Measurements from ENCODE around the gene RPL19.

The RPL19 gene

DNA sequence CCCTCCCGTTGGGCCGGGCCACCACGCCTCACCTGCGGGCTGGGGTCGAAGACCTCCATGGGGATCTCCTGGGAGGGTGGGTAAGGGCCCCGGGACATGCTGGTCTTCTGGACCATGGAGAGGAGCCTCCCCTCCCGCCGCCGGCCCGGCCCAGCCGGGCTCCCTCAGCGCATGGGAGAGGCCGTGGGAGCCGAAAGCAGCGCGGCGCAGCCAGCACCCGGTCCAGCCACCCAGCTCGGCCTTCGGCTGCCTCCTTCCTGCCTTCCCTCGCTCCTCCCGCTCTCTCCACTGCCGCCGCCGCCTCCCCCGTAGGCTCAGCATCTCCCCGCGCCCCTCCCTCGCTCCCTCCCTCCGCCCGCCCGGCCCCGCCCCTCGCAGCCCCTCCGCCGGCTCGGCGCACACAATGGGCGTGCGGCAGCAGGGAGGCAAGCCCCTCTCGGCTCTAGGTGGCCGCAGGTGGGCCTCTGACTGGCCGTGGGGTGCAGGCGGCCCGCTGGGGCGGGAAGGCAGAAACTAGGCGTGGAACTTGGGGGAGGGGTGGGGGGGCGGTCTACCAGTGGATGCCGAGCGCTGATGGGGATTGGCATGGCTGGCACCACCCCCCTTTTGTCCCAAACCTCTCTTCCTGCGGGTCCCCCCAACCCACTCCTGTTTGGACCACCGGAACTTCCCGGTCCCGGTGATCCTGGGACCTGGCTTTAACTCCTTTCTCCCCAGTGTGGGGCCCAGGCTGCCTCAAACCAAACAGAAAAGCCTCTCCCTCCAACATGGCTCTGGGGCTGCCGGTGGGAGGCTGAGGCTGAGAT lies 2.5 kb upstream of the RPL19 start, which contains the start of gene CACNB1:
Gene CACNB1 (minus strand): TSS at position 290 of the 806 bp plus-strand sequence. CDS start 174 bp downstream, at position 116.
- DNase-seq (peak; percentile 82), ATAC-seq (peak; percentile 73)

DNA sequence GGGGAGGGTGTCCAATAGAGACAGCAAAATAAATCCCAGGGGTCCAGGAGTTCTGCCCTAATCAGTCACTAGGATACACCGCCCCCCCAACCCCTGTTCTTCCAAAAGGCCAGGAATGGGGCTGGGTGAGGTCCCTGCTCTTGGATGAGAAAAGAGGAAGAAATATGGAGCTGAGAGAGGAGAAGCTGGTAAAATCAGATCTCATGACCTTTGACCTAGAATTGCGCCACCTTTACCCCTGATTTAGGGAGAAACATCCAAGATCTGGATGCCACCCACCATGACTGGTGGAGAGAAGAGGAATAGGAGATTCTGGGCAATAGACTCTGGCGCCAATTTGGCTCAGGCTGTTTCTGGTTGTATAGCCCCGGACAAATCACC lies 1.9 kb upstream of the RPL19 start:
- no peak for ATAC-seq
- no peak for DNase-seq

DNA sequence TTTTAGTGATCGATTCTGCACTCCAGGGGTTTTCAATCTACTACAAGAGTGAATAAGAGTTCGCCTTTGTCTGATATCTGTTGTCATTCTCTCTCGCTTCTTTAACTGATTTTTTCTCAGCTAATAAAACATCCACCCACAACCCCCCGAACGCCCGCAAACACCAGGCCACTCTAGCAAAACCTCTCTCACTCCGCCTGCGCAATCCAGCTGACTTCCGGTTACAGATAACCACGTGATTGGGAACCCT lies 338 bp upstream of the RPL19 start:
- peak; percentile 88 for DNase-seq

DNA sequence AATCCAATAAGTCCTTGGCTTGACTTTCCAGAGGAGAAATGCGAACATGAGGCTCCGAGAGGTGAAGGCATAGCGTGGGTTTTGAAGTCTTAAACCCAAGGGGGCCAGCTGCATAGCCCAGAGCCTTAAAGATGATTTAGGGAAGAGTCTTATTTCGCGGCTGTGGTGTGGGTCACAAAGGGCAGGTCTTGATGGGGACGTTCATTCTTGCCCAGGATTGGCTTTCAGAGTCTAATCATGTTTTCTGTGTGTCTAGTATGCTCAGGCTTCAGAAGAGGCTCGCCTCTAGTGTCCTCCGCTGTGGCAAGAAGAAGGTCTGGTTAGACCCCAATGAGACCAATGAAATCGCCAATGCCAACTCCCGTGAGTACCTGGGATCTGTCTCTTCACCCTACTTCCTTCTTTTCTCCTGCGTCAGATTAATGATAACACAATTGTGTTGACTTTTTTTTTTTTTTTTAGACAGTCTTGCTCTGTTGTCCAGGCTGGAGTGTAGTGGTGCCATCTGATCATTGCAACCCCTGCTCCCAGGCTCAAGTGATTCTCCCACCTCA lies 951 bp downstream of the RPL19 start:
- no peak for ATAC-seq
- DNase-seq = no peak

More for the DNA sequence above, 338 bp upstream of the RPL19 start:
- ATAC-seq = peak; percentile 55

DNA sequence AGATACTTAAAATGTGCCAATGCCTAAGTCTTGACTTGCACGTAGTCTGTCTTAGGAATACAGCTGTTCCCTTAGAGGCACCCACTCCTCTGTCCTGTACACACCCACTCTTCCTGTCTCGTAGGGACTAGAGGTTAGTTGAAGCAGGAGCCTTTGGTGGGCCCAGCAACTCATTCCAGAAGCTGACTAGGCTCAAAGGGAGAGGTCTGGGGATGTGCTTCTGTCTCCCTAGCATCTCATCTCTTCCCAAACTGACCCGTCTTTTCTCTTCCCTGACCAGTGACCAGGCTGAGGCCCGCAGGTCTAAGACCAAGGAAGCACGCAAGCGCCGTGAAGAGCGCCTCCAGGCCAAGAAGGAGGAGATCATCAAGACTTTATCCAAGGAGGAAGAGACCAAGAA lies 4.2 kb downstream of the RPL19 start:
- ATAC-seq = no peak
- DNase-seq = no peak

DNA sequence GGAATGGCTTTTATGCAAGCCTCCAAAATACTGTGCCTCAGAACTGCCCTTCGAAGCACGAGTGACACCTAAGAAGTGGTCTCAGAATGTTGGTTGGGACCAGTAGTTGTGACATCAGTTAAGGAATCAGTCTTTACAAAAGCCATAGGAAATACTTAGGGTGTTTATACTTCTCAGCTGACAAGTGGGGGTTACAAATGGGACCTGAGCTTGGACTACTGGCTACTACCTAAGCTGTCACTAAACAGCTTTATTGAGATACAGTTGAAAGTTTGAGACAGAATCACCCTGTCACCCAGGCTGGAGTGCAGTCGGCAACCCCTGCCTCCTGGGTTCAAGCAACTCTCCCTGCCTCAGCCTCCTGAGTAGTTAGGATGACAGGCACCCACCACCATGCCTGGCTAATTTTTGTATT lies 5.0 kb downstream of the RPL19 start:
- ATAC-seq = no peak
- DNase-seq = no peak

DNA sequence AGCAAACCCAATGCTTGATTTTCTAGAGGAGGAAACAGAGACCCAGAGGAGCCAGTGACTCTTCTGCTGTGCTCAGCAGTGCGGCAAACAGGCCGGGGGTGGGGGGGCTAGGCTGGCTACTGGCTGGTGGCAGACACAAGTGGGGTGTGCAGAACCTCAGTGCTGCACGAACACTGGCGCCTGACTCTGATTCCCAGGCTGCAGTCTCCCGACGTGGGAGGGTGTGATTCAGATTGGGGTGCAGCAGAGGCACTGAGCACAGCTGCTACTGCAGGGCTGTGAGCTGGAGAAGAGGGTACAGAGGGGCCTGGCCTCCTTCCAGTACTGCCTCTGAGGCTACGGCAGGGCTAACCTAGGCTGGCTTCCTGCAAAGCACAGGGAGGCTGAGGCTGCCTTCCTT lies 8.1 kb downstream of the RPL19 start:
- ATAC-seq = peak; percentile 8
- no peak for DNase-seq

DNA sequence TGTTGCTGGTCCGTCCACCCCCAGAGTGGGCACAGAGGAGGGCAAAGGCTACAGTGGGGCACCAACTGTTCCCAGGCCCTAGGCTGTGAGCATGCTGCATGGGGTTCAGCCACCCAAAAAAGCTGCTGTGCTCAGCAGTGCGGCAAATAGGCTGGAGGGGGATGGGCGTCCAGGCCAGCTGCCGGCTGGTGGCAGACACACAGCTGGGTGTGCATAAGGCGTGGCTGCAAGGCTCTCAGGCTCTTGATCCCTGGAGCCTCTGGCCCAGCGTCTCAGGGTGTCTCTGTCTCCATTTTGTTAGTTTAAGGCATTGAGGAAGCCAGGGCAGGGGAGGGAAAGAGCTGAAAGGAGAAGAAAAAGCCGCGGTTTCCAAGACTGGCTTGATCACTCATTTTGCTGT lies 8.8 kb downstream of the RPL19 start:
- ATAC-seq (peak; percentile 9), DNase-seq (peak; percentile 50)

DNA sequence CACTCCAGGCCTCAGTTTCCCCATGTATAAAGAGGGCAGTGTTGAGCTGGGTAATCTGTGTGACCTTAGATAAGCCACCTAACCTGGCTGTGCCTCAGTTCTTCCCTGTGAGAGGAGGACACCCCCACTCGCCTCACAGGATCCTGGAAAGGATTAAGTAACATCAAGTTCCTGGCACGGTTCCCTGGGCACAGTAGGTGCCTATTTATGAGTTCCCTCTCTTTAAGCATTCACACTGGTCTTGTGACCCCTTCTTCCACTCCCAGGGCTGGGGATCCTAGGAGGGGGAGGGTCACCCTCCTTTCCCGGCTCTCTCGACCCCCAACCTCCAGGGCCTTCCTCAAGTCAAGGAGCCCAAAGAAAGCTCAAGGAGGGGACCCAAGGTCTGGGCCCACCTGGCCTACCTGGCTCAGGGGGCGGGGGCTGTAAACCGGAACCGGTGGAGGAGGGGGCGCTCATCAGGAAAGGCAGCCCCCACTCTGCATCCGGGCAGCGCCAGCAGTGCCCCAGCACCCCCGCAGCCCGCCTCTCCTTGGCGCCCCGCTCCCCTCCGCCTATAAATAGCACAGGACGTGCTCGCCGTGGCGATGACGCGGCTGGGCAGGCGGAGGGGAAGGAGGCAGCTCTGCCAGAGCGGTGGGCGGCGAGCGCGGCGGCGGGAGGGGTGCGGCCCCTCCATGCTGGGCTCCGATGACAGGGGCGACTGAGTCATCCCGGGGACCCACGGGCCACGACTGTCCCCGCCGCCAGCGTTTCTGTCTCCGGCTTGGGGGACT lies 9.4 kb downstream of the RPL19 start:
- DNase-seq (peak; percentile 87), ATAC-seq (peak; percentile 73)

DNA sequence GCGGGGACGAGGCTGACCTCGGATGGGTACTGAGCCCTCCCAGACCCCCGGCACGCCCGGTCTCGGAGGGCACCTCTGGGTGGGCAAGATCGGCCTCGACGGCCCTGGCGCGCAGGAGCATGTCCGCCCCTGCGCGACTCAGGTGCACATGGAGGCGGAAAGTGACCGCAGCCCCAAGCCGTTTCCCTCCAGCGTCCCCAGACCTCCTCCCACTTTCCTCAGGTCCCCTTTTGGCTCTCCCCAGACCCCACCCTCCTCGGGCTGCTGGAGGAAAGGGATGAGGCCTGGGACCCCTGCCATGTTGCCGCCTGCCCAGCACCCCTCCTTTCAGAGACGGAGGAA lies 10.0 kb downstream of the RPL19 start:
- ATAC-seq = no peak
- DNase-seq = no peak

DNA sequence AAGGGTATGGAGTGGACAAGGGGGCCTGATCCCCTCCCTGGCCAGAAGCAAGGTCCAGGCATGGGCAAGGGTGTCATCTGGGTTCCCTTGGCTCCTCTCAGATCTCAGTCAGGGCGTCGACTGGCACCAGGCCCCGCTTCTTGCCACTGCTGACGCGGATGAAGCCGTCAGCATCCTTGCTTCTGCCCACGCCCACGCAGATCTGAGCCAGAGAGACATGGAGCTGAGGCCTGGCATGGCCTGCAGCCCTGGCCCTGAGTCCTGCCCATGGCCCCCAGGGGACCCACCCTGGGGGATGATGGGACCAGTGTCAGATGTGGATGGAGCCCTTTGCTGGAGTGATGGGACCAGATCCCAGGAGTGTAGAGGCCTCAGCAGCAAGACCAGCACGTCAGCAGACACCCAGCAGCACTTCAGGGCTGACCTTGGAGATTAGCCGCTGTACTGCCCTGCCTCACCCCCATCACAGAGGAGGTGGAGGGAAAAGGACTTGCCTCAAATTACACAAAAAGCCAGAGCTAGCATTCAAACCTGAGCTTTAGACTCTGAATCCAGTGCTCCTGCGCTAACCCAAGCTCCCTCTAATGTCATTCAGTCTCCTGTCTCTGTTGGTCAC lies 12.2 kb downstream of the RPL19 start:
- ATAC-seq = no peak
- DNase-seq = no peak

DNA sequence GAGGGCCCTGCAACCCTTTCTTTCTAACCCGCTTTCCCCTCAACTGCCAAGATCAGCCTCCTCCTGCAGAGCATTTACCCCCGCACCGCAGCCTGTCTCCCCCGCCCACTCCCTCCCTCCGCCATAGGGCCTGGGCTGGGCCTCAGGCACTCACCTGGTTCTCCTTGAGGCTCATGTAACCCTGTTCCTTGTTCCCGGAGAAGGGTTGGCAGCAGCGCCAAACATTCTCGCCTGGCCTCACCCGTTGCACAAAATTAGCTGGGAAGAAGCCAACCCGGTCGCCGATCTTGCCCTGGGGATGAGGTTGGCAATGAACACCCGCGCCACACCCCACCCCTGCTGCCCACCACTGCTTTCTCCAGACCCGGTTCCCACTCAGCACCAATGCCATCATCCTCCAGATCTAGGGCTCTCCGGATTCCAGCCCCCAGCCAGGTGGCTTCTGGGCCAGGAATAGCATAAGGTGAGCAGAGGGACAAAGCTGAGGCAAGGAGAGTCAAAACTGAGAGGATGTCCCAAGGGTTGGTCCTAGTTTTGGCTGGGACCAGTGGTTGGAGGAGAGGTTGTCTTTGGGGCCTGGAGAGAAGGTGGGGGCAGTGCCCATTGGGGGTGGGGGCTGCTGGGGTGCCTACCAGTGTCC lies 12.9 kb downstream of the RPL19 start:
- no peak for ATAC-seq
- DNase-seq = no peak

DNA sequence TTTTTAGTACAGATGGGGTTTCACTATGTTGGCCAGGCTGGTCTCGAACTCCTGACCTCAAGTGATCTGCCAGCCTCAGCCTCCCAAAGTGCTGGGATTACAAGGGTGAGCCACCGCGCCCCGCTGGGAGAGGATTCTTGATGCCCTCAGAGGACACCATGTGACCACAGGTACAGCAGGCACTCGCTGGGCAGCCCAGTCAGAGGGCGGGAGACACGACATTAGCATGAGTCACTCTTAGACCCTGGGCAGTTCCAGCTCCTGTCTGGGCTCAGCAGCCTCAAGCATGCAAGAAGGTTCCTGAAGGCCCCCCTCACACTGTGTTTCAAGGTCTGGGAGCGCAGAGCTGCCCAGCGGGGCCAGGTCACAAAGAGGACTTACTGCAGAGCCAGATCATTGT lies 13.8 kb downstream of the RPL19 start:
- no peak for DNase-seq
- no peak for ATAC-seq

DNA sequence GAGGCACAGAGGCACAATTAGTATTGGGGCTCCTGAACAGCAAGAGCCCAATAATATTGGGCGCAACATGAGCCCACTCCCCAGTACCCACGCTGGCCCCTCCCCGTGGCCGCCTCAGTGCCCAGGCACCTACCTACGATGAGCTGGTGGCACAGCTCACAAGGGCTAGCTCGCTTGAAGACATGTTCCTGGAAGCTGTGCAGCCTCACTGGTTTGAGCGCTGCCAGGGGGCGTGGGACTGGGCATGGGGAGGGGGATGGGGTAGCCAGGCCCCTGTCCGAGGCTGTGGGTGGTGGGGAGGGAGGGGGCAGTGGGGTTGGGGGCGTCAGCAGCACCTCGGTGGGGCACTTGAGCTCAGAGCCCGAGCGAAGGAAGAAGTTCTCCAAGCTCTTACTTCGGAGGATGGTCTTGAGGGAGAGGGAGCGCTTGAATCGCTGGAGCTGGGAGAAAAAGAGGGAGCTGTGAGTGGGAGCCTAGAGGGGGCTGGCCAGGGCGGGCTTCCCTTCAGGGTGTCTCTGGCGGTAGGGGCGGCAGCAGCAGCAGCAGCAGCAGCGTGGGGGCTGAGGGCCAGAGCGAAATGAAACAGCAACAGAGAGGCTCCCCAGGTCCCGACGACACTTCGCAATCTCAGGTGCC lies 17.8 kb downstream of the RPL19 start:
- ATAC-seq (no peak), DNase-seq (no peak)

DNA sequence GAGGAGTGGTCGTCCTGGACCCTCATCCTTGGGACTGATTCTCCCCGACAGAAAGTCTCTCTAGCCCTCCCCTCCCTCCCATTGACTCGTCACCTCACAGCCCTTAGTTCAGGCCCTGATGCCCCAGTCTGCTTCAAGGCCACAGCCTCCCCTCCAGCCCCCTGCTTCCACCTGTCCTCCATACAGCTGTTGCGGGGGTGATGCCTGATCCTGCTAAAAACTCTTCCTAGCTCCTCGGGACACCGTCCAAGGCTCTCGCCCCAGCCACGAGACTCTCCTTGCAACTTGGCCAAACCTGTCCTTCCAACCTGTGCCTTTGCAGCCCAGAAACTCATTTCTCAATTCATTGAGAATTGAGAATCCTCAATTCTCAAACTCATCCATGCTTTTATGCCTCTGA lies 18.8 kb downstream of the RPL19 start:
- ATAC-seq (no peak), DNase-seq (no peak)

DNA sequence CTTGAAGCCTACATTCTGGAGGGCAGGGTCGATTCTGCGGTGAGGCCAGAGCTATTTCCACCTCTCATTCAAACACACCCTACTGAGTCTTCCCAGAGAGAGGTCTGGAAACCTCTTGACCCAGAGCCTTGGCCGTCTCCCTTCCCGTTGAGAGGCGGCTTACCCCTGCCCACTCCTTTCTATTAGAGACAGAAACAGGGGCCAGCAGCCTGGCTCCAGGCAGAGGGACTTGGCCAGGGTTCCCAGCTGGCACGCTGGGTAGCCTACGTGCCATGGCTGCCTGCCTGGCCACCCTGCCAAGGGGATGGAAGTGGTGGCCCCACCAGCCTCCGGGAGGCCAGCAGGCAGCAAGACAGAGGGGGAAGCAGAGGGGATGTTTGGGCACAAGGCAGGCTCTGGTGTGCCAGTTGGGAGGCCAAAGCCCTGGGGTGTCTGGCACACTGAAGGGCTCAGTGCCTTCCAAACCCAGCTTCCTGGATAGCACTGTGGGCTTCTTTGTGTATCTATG lies 19.6 kb downstream of the RPL19 start:
- no peak for DNase-seq
- ATAC-seq = no peak

DNA sequence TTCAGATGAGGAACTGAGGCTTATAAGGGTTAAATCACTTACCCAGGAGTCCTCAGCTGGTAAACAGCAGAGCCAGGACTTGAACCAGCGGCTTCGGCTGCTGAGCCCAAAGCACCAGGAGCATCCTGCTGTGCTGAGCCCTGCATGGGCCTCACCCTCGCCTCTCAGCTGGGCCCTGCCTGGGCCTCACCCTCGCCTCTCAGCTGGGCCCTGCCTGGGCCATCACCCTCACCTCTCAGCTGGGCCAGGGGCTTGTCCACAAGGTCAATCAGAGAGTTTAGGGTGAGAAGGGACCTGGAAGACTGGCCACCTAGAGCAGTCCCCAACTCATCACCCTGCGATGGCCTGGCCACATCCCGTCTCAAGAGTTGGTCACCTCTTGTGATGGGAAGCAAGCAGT lies 21.5 kb downstream of the RPL19 start:
- ATAC-seq = no peak
- no peak for DNase-seq

DNA sequence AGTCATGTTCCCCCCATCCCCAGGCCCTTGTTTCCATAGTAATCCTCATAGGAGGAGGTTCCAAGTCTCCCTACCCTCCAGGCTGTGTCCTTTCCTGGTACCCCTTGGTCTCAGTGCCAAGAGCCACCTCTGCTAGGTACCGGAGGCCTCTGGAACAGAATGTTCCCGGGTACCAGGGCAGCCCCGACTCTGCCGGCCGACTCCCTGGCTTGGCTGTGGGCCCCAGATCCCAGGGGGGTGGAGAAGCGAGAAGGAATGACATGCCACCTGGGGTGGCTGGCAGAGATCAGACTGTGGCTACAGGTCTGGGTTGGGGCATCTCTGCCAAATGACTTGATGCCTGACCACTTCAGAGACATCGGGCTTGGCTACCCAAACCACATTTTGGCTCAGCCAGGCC lies 22.1 kb downstream of the RPL19 start:
- DNase-seq (no peak), ATAC-seq (no peak)

DNA sequence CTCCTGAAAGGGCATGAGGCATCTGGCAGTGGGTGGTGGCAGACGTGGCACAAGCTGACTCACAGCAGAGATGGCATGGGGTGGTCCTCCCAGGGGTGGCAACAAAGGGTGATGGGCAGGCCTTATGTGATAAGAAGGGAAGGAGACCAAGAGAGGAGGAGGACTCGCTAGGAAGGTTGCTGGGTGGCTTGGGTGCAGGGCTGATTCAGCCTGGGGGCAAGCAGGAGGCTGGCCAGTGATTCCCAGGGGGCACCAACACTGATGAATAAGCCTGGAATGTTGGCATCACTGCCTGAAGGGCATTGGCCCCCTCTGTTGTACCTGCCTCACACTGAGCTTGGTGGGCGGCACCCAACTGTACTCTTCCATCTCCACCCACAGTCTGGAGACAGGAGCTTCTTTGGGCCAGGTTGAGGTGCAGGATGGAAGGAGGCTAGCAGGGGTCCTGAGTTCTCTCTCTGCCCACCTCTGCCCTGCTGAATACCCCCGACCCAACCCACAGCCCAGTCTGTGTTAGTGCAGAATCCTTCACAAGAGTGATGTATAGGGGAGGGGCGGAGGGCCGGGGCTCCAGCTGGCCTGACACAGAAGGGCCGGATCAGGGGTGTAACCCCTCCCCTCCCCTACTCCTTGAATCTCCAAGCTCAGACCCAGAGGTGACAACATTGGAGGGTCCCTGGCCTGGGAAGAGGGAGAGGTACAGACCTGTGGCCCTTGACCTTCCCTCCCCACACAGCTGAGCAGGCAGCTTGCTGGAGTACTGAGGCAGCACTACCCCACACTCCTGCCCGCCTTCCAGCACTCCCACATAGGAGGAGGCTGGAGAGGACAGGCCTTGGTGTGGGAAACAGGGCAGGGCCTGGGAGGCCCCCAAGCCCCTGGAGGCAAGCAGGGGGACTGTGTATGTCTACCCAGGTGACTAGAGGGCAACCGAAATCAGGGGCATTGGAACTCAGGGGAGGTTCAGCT lies 23.1 kb downstream of the RPL19 start:
- ATAC-seq = peak; percentile 19

DNA sequence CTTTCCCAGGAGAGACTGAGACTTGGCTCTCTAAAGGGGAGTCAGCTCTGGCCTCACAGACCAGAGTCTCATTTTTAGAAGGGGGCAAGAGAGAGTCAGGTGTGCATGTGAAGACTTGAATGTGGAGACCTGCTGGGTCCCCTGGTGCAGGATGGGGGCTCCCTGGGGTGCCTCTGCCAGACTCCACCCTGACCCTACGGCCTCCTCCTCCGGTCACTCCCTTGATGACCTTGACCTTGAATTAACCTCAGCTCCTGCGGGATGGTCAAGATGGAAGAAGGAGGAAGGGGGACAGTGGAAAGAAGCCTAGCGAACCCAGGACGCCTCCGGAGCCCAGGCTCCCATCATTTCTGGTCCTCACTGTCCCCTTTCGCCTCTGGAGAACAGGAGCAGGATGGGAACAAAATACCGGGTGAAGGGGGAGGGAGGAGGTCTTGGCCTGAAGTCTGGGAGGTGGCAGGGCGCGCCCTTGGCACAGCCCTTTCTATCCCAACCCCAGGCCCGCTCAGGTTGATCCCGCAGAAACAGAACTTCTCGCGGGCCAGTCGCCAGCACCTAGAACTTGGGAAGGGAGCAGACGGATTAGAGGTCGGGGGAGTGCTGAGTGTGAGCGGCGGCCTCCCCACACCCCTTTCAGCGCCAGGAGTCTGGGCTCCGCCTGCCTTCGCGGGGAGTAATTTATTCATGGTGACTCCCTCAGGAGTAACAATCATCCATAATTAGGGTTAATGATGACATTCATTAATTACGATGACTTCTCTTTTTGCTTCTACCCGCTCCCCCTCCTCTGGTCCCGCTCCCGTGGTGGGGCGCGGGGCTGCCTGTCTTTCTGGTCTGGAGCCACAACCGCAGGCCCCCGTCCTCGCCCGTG lies 24.1 kb downstream of the RPL19 start:
- DNase-seq (no peak), ATAC-seq (no peak)

More for the DNA sequence above, 23.1 kb downstream of the RPL19 start:
- DNase-seq = no peak
